Measurements from ENCODE around the gene YIPF6. TPM values are rescaled to one million over a fixed set of nuclear protein-coding genes. Genes with fewer than 3 reads are reported as not detected.

The YIPF6 gene
- total and polyA plus RNA-seq, 3 donors from 2014 or later: 16.2 to 35.7 (median 30.5) TPM

GRCh38 chrX:68499543-68500504 is 973 bp downstream of the YIPF6 start:
- WGBS, 2 donors: 51 to 58% methylated on average over 12 to 17 of the region's 17 CpGs
- intact Hi-C loops (cut with DNase I; ENCODE audit: low total_unique reads): no loop called here
- Histone ChIP-seq H3K9me3 (no peaks in the 10 kb centered on the region), H3K4me3 (peak overlapping the region; percentile 66 to 75), H3K27ac (peak overlapping the region; percentile 88 to 93), H3K36me3 (ENCODE audit: low read depth, missing control alignments) (no peaks in the 10 kb centered on the region), H3K4me1 (no peaks in the 10 kb centered on the region), H3K27me3 (no peaks in the 10 kb centered on the region)
- no peak for DNase-seq
- TF ChIP-seq POLR2A (IDR thresholded peaks at IDR 0.05): no peak
- no peak for TF ChIP-seq CTCF (IDR thresholded peaks at IDR 0.05)

- H3K36me3 ChIP-seq (ENCODE audit: low read depth, missing control alignments): no peaks in the 10 kb centered on the region
- H3K27ac ChIP-seq: no peak overlapping the region
- intact Hi-C loops (cut with DNase I; ENCODE audit: low total_unique reads): no loop called here
- no peak for DNase-seq
- H3K9me3 ChIP-seq: no peaks in the 10 kb centered on the region
- TF ChIP-seq POLR2A (IDR thresholded peaks at IDR 0.05): no peak
- no peak for TF ChIP-seq CTCF (IDR thresholded peaks at IDR 0.05)
- H3K27me3 ChIP-seq: no peaks in the 10 kb centered on the region
- 83 to 87% methylated on average over 8 to 11 of the region's 11 CpGs for WGBS, 2 donors
- no peak overlapping the region for H3K4me3 ChIP-seq
- no peaks in the 10 kb centered on the region for H3K4me1 ChIP-seq
These were observed 5.2 kb downstream of the YIPF6 start for GRCh38 chrX:68503836-68504636.

GRCh38 chrX:68506649-68507048 is 7.8 kb downstream of the YIPF6 start:
- Histone ChIP-seq H3K27me3 (no peaks in the 10 kb centered on the region), H3K9me3 (no peaks in the 10 kb centered on the region), H3K27ac (no peak overlapping the region), H3K4me3 (no peak overlapping the region), H3K36me3 (ENCODE audit: low read depth, missing control alignments) (no peaks in the 10 kb centered on the region), H3K4me1 (no peaks in the 10 kb centered on the region)
- WGBS, 2 donors: 59 to 72% methylated on average over 2 of the region's 2 CpGs
- no peak for TF ChIP-seq CTCF (IDR thresholded peaks at IDR 0.05)
- no peak for TF ChIP-seq POLR2A (IDR thresholded peaks at IDR 0.05)
- DNase-seq: no peak
- intact Hi-C loops (cut with DNase I; ENCODE audit: low total_unique reads): no loop called here

GRCh38 chrX:68508799-68509198 is 9.9 kb downstream of the YIPF6 start:
- no peak for DNase-seq
- TF ChIP-seq POLR2A (IDR thresholded peaks at IDR 0.05): no peak
- no peak for TF ChIP-seq CTCF (IDR thresholded peaks at IDR 0.05)
- WGBS, 2 donors: 53 to 70% methylated on average over 2 of the region's 2 CpGs
- no peak overlapping the region for H3K27ac ChIP-seq
- no peaks in the 10 kb centered on the region for H3K27me3 ChIP-seq
- H3K4me3 ChIP-seq: no peak overlapping the region
- intact Hi-C loops (cut with DNase I; ENCODE audit: low total_unique reads): no loop called here
- no peaks in the 10 kb centered on the region for H3K36me3 ChIP-seq (ENCODE audit: low read depth, missing control alignments)
- no peaks in the 10 kb centered on the region for H3K4me1 ChIP-seq
- H3K9me3 ChIP-seq: no peaks in the 10 kb centered on the region

Data from testis (tissue), 3 donors.